ENCODE data around the gene ADGRF1. TPM values are rescaled to one million over a fixed set of nuclear protein-coding genes. Genes with fewer than 3 reads are reported as not detected.
A peak's percentile ranks its signal among the peaks of the same experiment; 100 is the strongest.
"Not testable (repeated sequence)": the region's sequence is repeated elsewhere in the genome, so short reads cannot be mapped to it uniquely, and the experiment has no call there.

Gene ADGRF1
- under 1 TPM in 9 of 12 donors, not detected in 3; 0.03 to 0.35 (median 0.19) TPM for polyA plus RNA-seq (ENCODE audit: insufficient read length in 12 of 12)
- long read RNA-seq, donor 1, result 0 reads
- long read RNA-seq, donor 2, result 0 reads
- long read RNA-seq, donor 3, result 0 reads
- long read RNA-seq, donor 4, result 0 reads
- long read RNA-seq, donor 5, result 0 reads
- long read RNA-seq, donor 6, result 0 reads
- long read RNA-seq, donor 7, result 0 reads
- long read RNA-seq, donor 8, result 0 reads
- long read RNA-seq, donor 9, result 0 reads
- long read RNA-seq, donor 10, result 0 reads
- long read RNA-seq, donor 11, result 0 reads

GRCh38 chr6:47042275-47042791, at the start of gene ADGRF1:
ADGRF1 (minus strand) TSS chr6:47042332; CDS start chr6:47029061, 13,271 bp downstream.
- DNase-seq, result no peak

DNA sequence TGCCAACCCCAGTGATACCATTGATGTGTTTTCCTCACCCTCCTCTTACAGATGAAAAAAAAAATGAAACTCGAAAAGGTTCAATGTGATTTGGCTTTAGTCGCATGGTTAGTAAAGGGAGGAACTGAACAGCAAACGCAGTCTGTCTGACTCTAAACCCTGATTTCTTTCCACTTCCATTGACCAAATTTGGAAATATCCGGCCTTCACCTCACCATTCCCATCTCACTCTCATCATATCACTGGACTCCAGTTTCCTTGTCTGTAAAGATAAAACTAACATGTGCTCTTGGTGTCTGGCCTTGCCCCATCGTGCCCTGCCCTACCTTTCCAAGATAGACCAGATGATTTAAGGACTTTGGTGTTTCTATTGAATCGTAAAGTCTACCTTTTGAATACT, 48.7 kb upstream of the ADGRF1 start:
- DNase-seq, result no peak

GRCh38 chr6:47089473-47089872, 47.3 kb upstream of the ADGRF1 start:
- not testable (repeated sequence) for DNase-seq

DNA sequence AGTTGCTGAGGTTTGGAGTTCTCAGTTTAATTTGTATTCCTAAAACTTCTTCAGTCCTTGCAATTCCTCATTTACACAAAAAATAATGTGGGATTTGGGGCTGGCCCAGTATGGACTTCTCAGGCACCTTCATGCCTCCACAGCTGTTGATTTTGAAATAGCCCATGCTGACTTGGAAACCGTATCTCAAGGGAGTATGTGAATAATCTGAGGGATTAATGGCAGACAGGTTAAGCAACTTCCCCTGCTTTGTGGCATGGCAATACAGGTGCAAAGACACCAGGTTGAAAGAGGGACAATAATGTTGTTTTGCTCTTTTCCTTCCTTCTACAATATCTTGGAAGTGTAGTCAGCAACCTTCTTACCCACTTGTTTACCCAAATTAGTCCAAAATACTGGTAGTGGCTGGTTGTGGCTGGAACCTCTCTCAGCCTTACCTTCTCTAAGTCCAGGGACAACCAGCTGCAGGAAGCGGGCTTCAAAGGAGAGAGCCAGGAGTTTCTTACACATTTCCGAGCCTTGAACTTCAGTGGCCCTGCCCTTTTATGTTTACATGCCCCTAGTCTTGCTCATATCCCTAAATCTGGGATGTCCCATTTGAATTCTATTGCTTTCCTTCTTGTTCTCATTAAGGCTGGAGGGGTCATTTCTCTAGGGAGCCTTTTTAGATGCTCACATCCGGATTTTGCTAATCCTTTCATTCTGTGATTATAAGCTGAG, 44.1 kb upstream of the ADGRF1 start:
- DNase-seq, result no peak

DNA sequence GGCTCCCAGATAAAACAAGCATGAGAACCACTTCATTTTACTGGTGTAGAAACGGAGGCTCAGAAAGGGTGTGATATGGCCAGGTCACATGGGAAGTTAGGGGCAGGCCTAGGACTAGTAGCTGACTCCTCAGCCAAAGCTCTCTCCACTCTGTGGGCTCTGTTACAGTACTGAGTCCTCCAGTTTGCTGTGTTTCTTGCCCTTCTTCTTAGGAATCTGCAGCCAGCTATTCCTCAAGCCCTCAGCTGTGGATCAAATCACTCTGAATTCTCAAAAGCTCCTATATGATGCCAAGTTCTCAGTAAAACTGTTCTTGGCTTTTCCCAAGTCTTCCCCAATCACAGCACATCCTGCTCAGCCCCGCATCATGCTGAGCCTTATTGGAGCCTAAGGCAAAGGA, 42.5 kb upstream of the ADGRF1 start:
- DNase-seq, result no peak

GRCh38 chr6:47083586-47084047, 41.5 kb upstream of the ADGRF1 start:
- peak; percentile 84 for DNase-seq

GRCh38 chr6:47080083-47080596, 38.0 kb upstream of the ADGRF1 start:
- DNase-seq, result no peak

DNA sequence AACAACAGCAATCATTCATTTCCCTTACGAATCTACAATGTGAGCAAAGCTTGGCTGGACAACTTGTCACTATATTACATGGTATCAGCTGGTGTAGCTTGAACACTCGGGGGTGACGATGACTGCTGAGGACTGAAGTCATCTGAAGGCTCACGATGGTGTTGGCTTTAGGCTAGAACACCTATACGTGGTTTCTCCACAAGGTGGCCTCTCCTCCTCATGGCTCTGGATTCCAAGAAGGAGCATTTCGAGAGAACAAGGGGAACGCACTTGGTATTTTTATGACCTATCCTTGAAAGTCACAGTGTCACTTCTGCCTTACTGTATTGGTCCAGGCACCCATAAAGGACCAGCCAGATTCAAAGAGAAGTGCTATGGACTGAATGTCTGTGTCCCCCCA, 37.5 kb upstream of the ADGRF1 start:
- no peak for DNase-seq

DNA sequence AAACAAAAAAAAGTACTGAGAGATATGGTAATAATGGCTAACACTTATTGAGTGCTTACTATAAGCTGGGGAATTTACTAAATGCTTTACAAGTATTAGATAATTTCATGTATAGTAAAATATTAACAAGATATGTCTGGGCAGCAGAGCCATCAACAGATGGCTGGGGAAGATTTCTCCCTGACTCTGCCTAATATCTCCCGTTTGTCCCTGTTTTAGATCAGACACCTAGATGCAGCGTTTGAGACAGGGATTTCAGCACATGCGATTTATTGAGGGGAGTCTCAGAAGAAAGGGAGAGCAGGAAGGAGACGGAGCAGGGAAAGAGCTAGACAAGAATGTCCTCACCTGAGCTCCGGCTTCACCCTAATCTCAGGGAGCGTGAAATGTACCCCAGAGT, 36.9 kb upstream of the ADGRF1 start:
- no peak for DNase-seq

- DNase-seq, result no peak
These were observed 34.6 kb upstream of the ADGRF1 start for GRCh38 chr6:47076422-47077344.

DNA sequence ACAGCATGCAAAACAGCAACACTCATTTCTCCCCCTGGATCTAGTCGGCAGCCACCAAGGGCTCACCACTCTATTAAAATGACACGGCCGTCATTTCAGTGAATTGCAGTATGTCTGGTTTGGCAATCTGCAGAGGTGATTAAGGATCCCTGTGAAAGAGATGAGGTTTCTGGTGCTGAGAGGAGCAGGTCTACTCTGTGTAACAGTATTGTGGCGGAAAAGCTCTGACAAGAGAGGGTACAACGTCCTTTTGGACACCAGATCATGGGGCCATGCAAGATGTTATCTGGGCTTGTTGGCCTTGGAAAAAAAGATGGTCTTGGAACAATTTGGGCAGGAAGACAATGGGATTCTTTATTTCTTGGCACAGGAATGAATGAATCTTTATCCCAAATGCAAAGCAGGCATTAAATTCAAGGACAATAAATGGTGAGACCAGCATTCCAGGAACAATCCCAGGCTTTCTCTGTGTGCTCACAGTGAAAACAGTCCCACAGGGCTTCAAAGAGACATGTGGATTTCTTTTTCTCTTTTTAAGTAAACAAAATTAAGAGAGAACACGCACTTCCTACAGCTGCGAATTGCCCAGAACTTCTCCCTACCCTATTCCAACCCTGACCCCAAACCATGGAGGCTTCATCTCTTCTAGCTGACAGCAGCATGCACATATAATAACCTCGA, 33.7 kb upstream of the ADGRF1 start:
- no peak for DNase-seq

DNA sequence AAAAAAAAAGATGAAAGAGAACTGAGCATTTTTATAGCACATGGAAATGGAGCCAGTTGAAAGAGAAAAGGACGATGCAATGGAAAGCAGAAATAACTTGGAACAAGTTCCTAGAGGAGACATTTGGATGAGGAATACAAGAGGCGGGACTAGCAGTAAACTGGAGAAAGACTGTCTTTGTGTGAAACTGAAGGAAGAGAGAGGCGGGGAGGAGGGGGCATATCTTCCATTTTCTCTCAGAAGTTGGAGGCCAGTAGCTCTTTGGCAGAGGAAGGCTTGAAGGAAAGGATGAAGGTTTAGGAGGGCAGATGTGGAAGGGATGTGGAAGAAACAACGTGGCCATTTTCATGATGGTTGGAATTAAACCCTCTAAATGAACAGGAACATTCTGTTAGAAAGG, 33.0 kb upstream of the ADGRF1 start:
- peak; percentile 55 for DNase-seq

DNA sequence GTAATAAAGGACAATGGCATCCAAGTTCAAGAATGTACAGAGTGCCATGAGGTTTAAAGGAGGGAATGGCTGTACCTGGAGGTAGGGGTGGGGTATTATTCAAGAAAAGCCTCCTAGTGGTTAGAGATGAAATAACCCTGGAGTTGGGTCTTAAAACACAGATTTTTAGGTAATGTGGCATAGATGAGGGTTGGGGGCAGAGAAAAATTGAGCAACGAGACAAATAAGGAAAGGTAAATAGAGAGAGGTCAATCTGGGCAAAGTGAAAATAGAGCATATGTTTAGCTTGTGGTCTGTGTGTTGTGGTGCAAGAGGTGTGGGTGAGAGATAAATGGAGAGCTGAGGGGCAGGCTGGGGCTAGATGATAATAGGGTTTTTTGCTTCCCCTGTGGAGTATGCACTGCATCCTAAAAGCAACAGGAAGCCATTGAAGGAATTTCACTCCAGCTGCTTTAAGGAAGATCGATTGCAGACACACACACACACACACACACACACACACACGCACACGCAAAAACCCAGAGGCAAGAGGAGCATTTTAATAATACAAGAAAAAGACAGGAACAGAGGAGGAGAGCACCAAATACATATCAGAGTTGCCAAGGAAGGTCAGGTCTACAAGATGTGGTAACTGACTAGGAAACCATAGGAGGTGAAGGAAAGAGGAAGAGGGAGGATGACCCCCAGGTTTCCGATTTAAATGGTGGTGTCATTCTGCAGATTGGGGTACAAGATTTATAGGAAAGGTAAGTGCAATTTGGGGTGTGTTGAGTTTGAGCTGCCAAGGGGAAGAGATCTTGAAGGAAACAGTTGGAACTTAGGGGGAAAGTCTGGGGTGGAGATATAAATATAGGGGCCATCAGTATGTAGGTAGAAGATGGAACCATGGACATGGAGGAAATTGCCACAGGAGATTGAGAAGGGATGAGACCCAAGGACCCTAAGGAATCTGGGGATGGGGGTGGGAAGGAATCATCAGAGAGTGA, 31.3 kb upstream of the ADGRF1 start:
- no peak for DNase-seq

- DNase-seq, result no peak
These were observed 30.5 kb upstream of the ADGRF1 start for GRCh38 chr6:47072667-47073066.

DNA sequence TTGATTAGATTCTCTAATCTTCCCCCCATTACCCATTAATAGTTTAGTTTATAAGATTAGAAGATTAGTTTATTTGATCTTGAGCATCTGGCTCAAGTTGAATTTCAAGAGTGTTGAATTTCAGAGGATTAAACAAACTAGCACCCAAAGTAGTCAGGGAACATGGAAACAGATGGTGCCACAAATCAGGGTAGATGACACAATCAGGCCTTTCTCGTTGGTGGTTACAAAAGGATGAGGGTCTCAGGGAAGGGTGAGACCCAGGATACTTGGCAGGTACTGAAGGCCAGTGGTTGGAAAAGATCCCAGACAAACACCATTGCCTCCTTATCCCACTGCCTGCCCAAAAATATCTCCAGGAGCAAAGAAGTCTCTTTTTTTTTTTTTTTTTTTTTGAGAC, 29.5 kb upstream of the ADGRF1 start:
- DNase-seq, result no peak

GRCh38 chr6:47070461-47070860, 28.3 kb upstream of the ADGRF1 start:
- no peak for DNase-seq

- no peak for DNase-seq
These were observed 27.0 kb upstream of the ADGRF1 start for GRCh38 chr6:47069156-47069555.

- DNase-seq, result no peak
These were observed 24.3 kb upstream of the ADGRF1 start for GRCh38 chr6:47066418-47066817.

GRCh38 chr6:47064274-47064673, 22.1 kb upstream of the ADGRF1 start:
- DNase-seq, result no peak

DNA sequence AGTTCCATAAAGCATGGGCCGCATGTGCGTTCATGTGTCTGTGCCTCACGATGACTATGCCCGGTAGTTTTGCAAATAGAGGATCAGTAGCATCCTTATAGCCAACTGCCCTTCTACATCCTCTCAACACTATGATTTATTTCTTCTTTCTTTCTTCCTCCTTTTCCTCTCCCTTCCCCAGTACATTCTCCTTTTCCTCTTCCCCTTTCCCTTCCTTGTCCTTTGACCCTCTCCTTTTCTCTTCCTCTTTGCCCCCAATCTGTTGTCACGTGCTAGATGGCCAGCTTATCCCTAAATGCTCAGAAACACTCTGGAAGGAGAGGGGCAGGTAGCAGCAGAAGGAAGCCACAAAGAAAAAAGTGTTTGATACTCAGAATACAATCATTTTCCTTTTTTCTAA, 20.2 kb upstream of the ADGRF1 start:
- DNase-seq, result no peak

All from muscle of arm (tissue), 14 donors.